Erythroblast (primary cell): ENCODE measurements around the gene NXPH4.

Experiments
- GATA1 ChIP-seq: IDR thresholded peaks from 2 replicates; pipeline ENCODE4 v1.6.1; 2011; ENCODE audit warnings: low read depth, mild to moderate bottlenecking, control low read depth, low read length, moderate library complexity
- POLR2A ChIP-seq: IDR thresholded peaks from 2 replicates; pipeline ENCODE4 v1.6.1; 2011; ENCODE audit warnings: mild to moderate bottlenecking, low read length

DNA sequence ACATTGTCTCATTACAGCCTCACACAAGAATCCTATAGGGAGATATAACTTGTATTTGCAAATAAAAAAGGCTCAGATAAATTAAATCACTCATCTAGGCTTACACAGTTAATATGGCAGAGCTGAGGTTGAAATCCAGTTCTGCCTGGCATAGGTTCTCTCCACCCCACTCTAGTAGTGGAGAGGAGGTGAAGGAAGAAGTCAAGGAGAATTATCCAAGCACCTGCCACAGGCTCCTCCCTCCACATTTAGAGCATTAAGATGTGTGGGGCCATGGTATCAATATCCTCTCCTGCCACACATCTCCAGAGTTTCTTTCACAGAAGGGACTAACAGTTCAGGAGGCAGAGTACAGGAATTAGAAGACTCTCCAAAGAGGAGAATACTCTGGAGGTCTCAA is 56.9 kb downstream of the NXPH4 start:
- TF ChIP-seq POLR2A = no peak
- no peak for TF ChIP-seq GATA1
